ENCODE data around the gene RPRML. TPM values are rescaled to one million over a fixed set of nuclear protein-coding genes. Genes with fewer than 3 reads are reported as not detected.
A peak's percentile ranks its signal among the peaks of the same experiment; 100 is the strongest.
"Not testable (repeated sequence)": the region's sequence is repeated elsewhere in the genome, so short reads cannot be mapped to it uniquely, and the experiment has no call there.

RPRML gene
- under 1 TPM in 1 of 2 donors, not detected in 1; 0.31 TPM for total RNA-seq
- polyA plus RNA-seq (2013, experiment 1 of 2): 6.1 TPM
- 4.6 TPM for polyA plus RNA-seq (2013, experiment 2 of 2)
- long read RNA-seq, experiment 1, partial matches to known transcripts: 0 of 1 reads
- long read RNA-seq, experiment 1, other reads (novel, unspliced or antisense): 0 of 1 reads
- long read RNA-seq, experiment 2: 0 reads
- long read RNA-seq, experiment 3: 0 reads
- long read RNA-seq, experiment 4: 0 reads

DNA sequence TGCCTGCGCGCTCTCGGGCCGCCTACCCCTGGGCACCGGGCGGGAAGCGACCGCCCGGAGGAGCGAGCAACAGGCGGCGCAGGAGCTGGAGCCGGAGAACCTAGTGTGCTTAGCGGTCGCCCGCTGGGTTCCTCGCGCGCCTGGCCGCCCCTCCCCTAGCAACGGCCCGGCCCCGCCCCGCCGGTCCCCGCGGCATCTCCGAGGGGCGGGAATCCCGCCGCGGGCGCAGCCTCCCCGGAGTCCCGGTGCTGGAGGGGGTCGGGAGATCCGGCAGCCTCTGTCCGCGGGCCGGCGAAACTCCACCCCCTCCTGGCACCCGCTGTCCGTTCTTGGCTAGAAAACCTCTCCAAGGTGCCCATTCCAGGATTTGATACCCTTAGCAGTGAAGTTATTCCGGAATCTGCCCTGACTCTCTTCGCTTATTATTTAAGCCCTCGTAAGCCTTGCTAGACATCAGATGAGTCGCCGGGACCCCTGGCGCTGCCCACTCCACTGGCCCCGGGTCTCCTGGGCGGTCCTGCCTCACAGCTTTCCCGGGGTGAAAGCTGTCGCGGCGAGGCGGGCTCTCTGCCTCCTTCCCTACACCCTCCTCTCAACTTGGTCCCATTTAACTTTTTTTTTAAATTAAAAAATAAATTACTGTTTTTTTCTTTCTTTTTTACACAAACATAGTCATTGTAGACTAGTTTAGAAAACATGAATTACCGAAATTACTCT, at the start of gene RPRML:
Gene RPRML, minus strand, starts transcription at position 107 of the 717 bp plus-strand sequence. CDS start 246 bp downstream, outside the sequence.
- WGBS, 2 experiments (ENCODE audit: insufficient coverage in 1 of 2, insufficient read length in 1 of 2): 2 to 4% methylated on average over 15 to 57 of the region's 57 CpGs
- no peaks in the 10 kb centered on the region for H3K36me3 Mint-ChIP-seq (ENCODE audit: low read depth)
- TF ChIP-seq, protein P1, sequence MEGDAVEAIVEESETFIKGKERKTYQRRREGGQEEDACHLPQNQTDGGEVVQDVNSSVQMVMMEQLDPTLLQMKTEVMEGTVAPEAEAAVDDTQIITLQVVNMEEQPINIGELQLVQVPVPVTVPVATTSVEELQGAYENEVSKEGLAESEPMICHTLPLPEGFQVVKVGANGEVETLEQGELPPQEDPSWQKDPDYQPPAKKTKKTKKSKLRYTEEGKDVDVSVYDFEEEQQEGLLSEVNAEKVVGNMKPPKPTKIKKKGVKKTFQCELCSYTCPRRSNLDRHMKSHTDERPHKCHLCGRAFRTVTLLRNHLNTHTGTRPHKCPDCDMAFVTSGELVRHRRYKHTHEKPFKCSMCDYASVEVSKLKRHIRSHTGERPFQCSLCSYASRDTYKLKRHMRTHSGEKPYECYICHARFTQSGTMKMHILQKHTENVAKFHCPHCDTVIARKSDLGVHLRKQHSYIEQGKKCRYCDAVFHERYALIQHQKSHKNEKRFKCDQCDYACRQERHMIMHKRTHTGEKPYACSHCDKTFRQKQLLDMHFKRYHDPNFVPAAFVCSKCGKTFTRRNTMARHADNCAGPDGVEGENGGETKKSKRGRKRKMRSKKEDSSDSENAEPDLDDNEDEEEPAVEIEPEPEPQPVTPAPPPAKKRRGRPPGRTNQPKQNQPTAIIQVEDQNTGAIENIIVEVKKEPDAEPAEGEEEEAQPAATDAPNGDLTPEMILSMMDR (conservative IDR thresholded peaks at IDR 0.05): no peak
- no peaks in the 10 kb centered on the region for H3K9me3 Mint-ChIP-seq
- peak; percentile 88 for DNase-seq
- peaks cover 71% of the 10 kb centered on the region for H3K27me3 Mint-ChIP-seq (ENCODE audit: insufficient read depth)
- no peak within 1 kb of the TSS for H3K27ac Mint-ChIP-seq
- no peak within 1 kb of the TSS for H3K9ac ChIP-seq (ENCODE audit: extremely low read depth, low read length, poor library complexity, severe bottlenecking)
- peak within 1 kb of the TSS; percentile 55 for H3K4me3 Mint-ChIP-seq
- H3K4me3 ChIP-seq (ENCODE audit: low read length): peak within 1 kb of the TSS; percentile 76
- no peaks in the 10 kb centered on the region for H3K9me3 ChIP-seq (ENCODE audit: control insufficient read depth, low read length)
- H3K27me3 ChIP-seq (ENCODE audit: control insufficient read depth, insufficient read depth, low read length, poor library complexity, severe bottlenecking): peaks cover 61% of the 10 kb centered on the region
- no peak within 1 kb of the TSS for H3K27ac ChIP-seq (ENCODE audit: low read depth, low read length)
- H3K4me1 ChIP-seq (ENCODE audit: control insufficient read depth, insufficient read depth, low read length): peaks cover 4% of the 10 kb centered on the region
- peaks cover 20% of the 10 kb centered on the region for H3K4me1 Mint-ChIP-seq
- no peaks in the 10 kb centered on the region for H3K36me3 ChIP-seq (ENCODE audit: control insufficient read depth, insufficient read depth, low read length)

DNA sequence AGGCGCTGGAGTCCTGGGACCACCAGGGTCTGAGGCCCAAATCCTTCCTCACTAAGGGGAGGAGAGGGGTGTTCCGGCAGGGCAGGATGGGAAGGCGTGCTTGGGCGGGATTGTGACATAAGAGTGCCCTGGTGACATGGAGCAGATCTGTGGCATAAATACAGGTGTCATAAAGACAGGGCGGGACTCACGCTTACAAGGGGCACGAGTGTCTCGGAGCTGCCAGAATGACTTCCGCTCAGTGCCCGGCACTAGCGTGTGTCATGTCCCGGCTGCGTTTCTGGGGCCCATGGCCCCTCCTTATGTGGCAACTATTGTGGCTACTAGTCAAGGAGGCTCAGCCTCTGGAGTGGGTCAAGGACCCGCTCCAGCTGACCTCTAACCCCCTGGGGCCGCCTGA, 37.9 kb upstream of the RPRML start:
- 92 to 100% methylated on average over 4 to 11 of the region's 15 CpGs for WGBS, 2 experiments (ENCODE audit: insufficient coverage in 1 of 2, insufficient read length in 1 of 2)
- not testable (repeated sequence) for H3K27ac ChIP-seq (ENCODE audit: low read depth, low read length); H3K9me3 ChIP-seq (ENCODE audit: control insufficient read depth, low read length); DNase-seq; H3K9ac ChIP-seq (ENCODE audit: extremely low read depth, low read length, poor library complexity, severe bottlenecking); H3K4me1 ChIP-seq (ENCODE audit: control insufficient read depth, insufficient read depth, low read length); H3K27ac Mint-ChIP-seq; H3K4me3 Mint-ChIP-seq; H3K4me3 ChIP-seq (ENCODE audit: low read length); H3K27me3 Mint-ChIP-seq (ENCODE audit: insufficient read depth); H3K4me1 Mint-ChIP-seq; H3K36me3 ChIP-seq (ENCODE audit: control insufficient read depth, insufficient read depth, low read length); H3K27me3 ChIP-seq (ENCODE audit: control insufficient read depth, insufficient read depth, low read length, poor library complexity, severe bottlenecking); H3K36me3 Mint-ChIP-seq (ENCODE audit: low read depth); H3K9me3 Mint-ChIP-seq

DNA sequence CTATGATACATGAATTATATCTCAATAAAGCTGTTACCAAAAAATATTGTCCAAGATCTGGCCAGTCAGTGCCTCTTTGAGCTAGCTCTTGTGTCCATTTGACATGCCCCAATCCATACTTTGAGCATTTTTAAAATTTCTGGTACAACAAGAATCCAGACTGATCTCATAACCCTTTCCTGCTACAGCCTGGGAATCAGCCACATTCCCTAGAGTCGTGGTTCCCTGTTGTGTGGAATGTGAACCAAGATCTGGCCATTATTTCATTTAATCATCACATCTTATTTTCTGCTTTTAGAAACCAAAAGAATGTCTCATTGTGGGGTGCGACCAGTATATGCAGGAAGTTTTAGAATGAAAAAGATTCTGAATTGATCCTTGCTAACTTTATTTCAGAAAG, 34.3 kb upstream of the RPRML start:
- H3K27ac ChIP-seq (ENCODE audit: low read depth, low read length): no peak overlapping the region
- H3K4me1 ChIP-seq (ENCODE audit: control insufficient read depth, insufficient read depth, low read length): no peaks in the 10 kb centered on the region
- H3K36me3 ChIP-seq (ENCODE audit: control insufficient read depth, insufficient read depth, low read length): no peaks in the 10 kb centered on the region
- no peaks in the 10 kb centered on the region for H3K9me3 Mint-ChIP-seq
- H3K4me1 Mint-ChIP-seq: no peaks in the 10 kb centered on the region
- no peaks in the 10 kb centered on the region for H3K9me3 ChIP-seq (ENCODE audit: control insufficient read depth, low read length)
- no peak overlapping the region for H3K9ac ChIP-seq (ENCODE audit: extremely low read depth, low read length, poor library complexity, severe bottlenecking)
- H3K36me3 Mint-ChIP-seq (ENCODE audit: low read depth): no peaks in the 10 kb centered on the region
- no peak overlapping the region for H3K4me3 ChIP-seq (ENCODE audit: low read length)
- H3K27ac Mint-ChIP-seq: no peak overlapping the region
- peaks cover 5% of the 10 kb centered on the region for H3K27me3 Mint-ChIP-seq (ENCODE audit: insufficient read depth)
- no peak for DNase-seq
- WGBS, 2 experiments (ENCODE audit: insufficient coverage in 1 of 2, insufficient read length in 1 of 2): 85 to 100% methylated on average over 1 to 2 of the region's 2 CpGs
- TF ChIP-seq, protein P1 (conservative IDR thresholded peaks at IDR 0.05): no peak
- no peak overlapping the region for H3K4me3 Mint-ChIP-seq
- no peaks in the 10 kb centered on the region for H3K27me3 ChIP-seq (ENCODE audit: control insufficient read depth, insufficient read depth, low read length, poor library complexity, severe bottlenecking)
